GM23338 (cell line): ENCODE results near the gene RPS15. TPM values are rescaled to one million over a fixed set of nuclear protein-coding genes. Genes with fewer than 3 reads are reported as not detected.

Source experiments
- ATAC-seq: fragments of 200-7000 bp; cut with Tn5 transposase; 3 replicates; pipeline ENCODE4 v1.9.1; 2020
- DNase-seq: peaks from one replicate; pipeline ENCODE4 v3.0.0-alpha.2; 2015; ENCODE audit warnings: low spot score
- H2AFZ ChIP-seq: fragments of 200-600 bp; sonication (generic); 2 replicates; pipeline ENCODE4 v1.8.0; 2016; ENCODE audit warnings: antibody characterized with exemption, mild to moderate bottlenecking, moderate library complexity
- H3F3A ChIP-seq: fragments of 200-600 bp; sonication (generic); replicated peaks from 2 replicates; pipeline ENCODE4 v1.8.0; 2017; ENCODE audit warnings: antibody characterized with exemption, mixed run types, low read depth
- H3K27ac ChIP-seq: fragments of 200-600 bp; sonication (generic); 2 replicates; pipeline ENCODE4 v1.6.1; 2016; ENCODE audit warnings: low read depth
- H3K27me3 ChIP-seq: fragments of 200-600 bp; sonication (generic); 2 replicates; pipeline ENCODE4 v1.8.0; 2016; ENCODE audit warnings: mild to moderate bottlenecking, mixed run types, moderate library complexity; ENCODE audit not compliant: insufficient read depth
- H3K36me3 ChIP-seq: fragments of 200-600 bp; sonication (generic); 2 replicates; pipeline ENCODE4 v1.8.0; 2016; ENCODE audit warnings: mild to moderate bottlenecking; ENCODE audit not compliant: insufficient read depth
- H3K4me1 ChIP-seq: fragments of 200-600 bp; sonication (generic); 2 replicates; pipeline ENCODE4 v1.8.0; 2016; ENCODE audit warnings: mild to moderate bottlenecking, moderate library complexity; ENCODE audit not compliant: insufficient read depth
- H3K4me2 ChIP-seq: fragments of 200-600 bp; sonication (generic); 2 replicates; pipeline ENCODE4 v1.7.1; 2017; ENCODE audit warnings: mixed run types
- H3K4me3 ChIP-seq: fragments of 200-600 bp; sonication (generic); 2 replicates; pipeline ENCODE4 v1.6.1; 2016; ENCODE audit warnings: mixed run types
- H3K79me2 ChIP-seq: fragments of 200-600 bp; sonication (generic); replicated peaks from 2 replicates; pipeline ENCODE4 v1.8.0; 2017; ENCODE audit warnings: mild to moderate bottlenecking; ENCODE audit not compliant: insufficient read depth
- H3K9me2 ChIP-seq: fragments of 200-600 bp; sonication (generic); 2 replicates; pipeline ENCODE4 v1.8.0; 2017; ENCODE audit not compliant: insufficient read depth
- H4K20me1 ChIP-seq: fragments of 200-600 bp; sonication (generic); replicated peaks from 2 replicates; pipeline ENCODE4 v1.8.0; 2017; ENCODE audit warnings: mild to moderate bottlenecking; ENCODE audit not compliant: insufficient read depth
- H3K27ac Mint-ChIP-seq: 2 replicates; pipeline ENCODE4 v1.8.0; 2020; ENCODE audit warnings: inconsistent platforms, mild to moderate bottlenecking, moderate library complexity, mixed read lengths
- H3K27me3 Mint-ChIP-seq: 3 replicates; pipeline ENCODE4 v1.8.0; 2022; ENCODE audit warnings: low read depth, mild to moderate bottlenecking, moderate library complexity, mixed read lengths, inconsistent platforms; ENCODE audit not compliant: insufficient read depth, poor library complexity
- H3K36me3 Mint-ChIP-seq: 3 replicates; pipeline ENCODE4 v1.8.0; 2021; ENCODE audit warnings: low read depth, mild to moderate bottlenecking, inconsistent platforms, moderate library complexity, mixed read lengths
- H3K4me1 Mint-ChIP-seq: 3 replicates; pipeline ENCODE4 v1.8.0; 2020; ENCODE audit warnings: mild to moderate bottlenecking, inconsistent platforms, mixed read lengths
- H3K4me3 Mint-ChIP-seq: 3 replicates; pipeline ENCODE4 v1.8.0; 2021; ENCODE audit warnings: moderate library complexity, mild to moderate bottlenecking, inconsistent platforms, mixed read lengths
- H3K9me3 Mint-ChIP-seq: 3 replicates; pipeline ENCODE4 v1.8.0; 2020; ENCODE audit warnings: moderate library complexity, mild to moderate bottlenecking, inconsistent platforms, mixed read lengths
- CREB1 ChIP-seq: fragments of 250-450 bp; sonication (Bioruptor Pico); IDR thresholded peaks from 2 replicates; pipeline ENCODE4 v1.5.0; 2020; ENCODE audit warnings: low read depth, mild to moderate bottlenecking, moderate library complexity
- EZH2 ChIP-seq: fragments of 200-600 bp; sonication (generic); IDR thresholded peaks from one replicate; pipeline ENCODE4 v1.8.0; 2017; ENCODE audit warnings: antibody characterized with exemption, mild to moderate bottlenecking, low read depth; ENCODE audit not compliant: unreplicated experiment
- EZH2phosphoT487 ChIP-seq: fragments of 200-600 bp; sonication (generic); IDR thresholded peaks from one replicate; pipeline ENCODE4 v1.8.1; 2018; ENCODE audit warnings: antibody characterized with exemption; ENCODE audit not compliant: unreplicated experiment
- JUNB ChIP-seq: IDR thresholded peaks from one replicate; pipeline ENCODE4 v1.6.1; 2016; ENCODE audit warnings: antibody characterized with exemption; ENCODE audit not compliant: unreplicated experiment
- NANOG ChIP-seq: IDR thresholded peaks from 2 replicates; pipeline ENCODE4 v1.6.1; 2016; ENCODE audit warnings: antibody characterized with exemption, borderline replicate concordance
- POLR2AphosphoS5 ChIP-seq: IDR thresholded peaks from 2 replicates; pipeline ENCODE4 v1.6.1; 2016; ENCODE audit warnings: antibody characterized with exemption, low read depth
- STAT1 ChIP-seq: IDR thresholded peaks from one replicate; pipeline ENCODE4 v1.6.1; 2016; ENCODE audit warnings: antibody characterized with exemption; ENCODE audit not compliant: unreplicated experiment
- ZNF114 ChIP-seq: fragments of 250-450 bp; sonication (Bioruptor Pico); IDR thresholded peaks from 2 replicates; pipeline ENCODE4 v1.5.0; 2020; ENCODE audit warnings: mild to moderate bottlenecking, moderate library complexity
- ZNF331 ChIP-seq: fragments of 250-450 bp; sonication (Bioruptor Pico); IDR thresholded peaks from 2 replicates; pipeline ENCODE4 v1.5.0; 2020; ENCODE audit warnings: low read depth, mild to moderate bottlenecking, moderate library complexity
- polyA plus RNA-seq: library from polyadenylated mRNA; unstranded; fragments of >200 nt; fragmentation: Nextera tagmentation; extraction: Ambion mirVana; gene quantifications from 2 replicates; pipeline ENCODE4 v1.2.1, GENCODE V29; 2016
- total RNA-seq: library from RNA; depleted of rRNA; stranded (reverse); fragments of >200 nt; shearing (Covaris generic); gene quantifications from 2 replicates; pipeline ENCODE4 v1.2.3, GENCODE V29; 2014
- TF ChIP-seq, protein P1 (sequence below), 2 experiments: fragments of 200-600 bp in 1 of 2; sonication (generic) in 1 of 2; conservative IDR thresholded peaks; 2 replicates each; pipeline versions ENCODE4 v1.5.1 to v1.6.1; 2016 to 2017; ENCODE audit warnings: antibody characterized with exemption in 2 of 2, low read depth in 2 of 2, mild to moderate bottlenecking in 2 of 2, moderate library complexity in 1 of 2
- TF ChIP-seq, protein P2 (sequence below): IDR thresholded peaks from one replicate; pipeline ENCODE4 v1.6.1; 2018; ENCODE audit warnings: antibody characterized with exemption; ENCODE audit not compliant: unreplicated experiment
- TF ChIP-seq, protein P3 (sequence below): IDR thresholded peaks from 2 replicates; pipeline ENCODE4 v1.6.1; 2016; ENCODE audit warnings: antibody characterized with exemption

Gene RPS15
- total and polyA plus RNA-seq, 2 experiments from 2014 or later: 2,953 to 3,861 TPM

DNA sequence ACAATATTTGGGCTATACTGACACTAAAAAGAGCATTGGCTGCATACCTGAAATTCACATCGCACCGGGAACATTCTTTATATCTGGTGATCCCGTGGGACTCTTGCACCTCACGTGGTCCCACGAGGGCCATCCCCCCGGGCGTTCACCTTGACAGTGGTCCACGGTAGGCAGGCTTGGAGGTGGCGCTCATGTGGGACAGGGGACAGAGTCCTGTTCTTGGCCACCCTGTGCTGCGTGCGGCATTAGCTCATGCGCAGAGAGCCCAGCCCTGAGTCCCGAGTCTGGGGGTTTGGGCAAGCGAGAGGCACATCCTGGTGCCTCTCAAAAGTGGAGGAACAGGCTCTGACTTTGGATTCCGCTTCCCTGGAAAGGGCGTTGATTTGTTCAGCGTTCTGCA, 44.4 kb upstream of the RPS15 start (continued):
- TF ChIP-seq NANOG (no peak), CREB1 (no peak), ZNF114 (CRISPR knock-in tag) (no peak)
- TF ChIP-seq, protein P1, sequence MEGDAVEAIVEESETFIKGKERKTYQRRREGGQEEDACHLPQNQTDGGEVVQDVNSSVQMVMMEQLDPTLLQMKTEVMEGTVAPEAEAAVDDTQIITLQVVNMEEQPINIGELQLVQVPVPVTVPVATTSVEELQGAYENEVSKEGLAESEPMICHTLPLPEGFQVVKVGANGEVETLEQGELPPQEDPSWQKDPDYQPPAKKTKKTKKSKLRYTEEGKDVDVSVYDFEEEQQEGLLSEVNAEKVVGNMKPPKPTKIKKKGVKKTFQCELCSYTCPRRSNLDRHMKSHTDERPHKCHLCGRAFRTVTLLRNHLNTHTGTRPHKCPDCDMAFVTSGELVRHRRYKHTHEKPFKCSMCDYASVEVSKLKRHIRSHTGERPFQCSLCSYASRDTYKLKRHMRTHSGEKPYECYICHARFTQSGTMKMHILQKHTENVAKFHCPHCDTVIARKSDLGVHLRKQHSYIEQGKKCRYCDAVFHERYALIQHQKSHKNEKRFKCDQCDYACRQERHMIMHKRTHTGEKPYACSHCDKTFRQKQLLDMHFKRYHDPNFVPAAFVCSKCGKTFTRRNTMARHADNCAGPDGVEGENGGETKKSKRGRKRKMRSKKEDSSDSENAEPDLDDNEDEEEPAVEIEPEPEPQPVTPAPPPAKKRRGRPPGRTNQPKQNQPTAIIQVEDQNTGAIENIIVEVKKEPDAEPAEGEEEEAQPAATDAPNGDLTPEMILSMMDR (conservative IDR thresholded peaks at IDR 0.05; ENCODE audit: low read depth in 2 of 2): no peak

DNA sequence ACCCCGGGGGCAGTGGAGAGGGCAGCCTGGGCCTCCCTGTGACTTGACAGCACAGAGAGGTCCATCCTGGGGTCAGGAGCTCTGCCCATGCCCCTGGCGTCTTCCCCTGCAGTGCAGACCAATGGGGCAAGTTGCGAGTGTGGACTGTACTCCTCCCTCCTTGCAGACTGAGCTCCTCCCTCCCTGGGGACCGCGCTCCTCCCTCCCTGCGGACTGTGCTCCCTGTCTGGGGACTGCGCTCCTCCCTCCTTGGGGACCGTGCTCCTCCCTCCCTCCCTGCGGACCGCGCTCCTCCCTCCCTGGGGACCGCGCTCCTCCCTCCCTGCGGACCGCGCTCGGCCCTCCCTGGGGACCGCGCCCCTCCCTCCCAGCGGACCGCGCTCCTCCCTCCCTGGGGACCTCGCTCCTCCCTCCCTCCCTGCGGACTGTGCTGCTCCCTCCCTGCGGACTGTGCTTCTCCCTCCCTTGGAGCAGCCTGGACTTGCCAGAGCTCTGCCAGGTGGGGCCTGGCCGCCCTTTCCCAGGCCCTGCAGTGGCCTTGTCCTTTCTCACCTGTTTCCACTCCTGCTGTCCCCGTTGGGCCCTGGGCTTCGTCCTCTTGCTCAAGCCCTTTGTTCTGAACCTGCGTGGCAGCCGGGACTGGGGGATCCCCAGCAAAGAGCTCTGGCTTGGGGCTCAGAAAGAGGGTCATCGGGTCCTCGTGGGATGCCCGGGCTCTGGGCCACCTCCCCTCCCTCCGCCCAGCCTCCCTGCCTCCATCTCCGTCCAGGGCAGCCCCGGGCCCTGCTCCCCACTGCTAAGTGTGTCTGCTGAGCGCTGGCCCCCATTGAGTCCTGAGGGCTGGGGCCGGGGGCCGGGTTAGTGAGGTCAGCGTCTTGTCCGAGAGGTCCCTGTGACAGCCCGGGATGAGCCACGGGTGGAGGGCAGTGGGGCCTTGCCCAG, 43.7 kb upstream of the RPS15 start:
- H3K4me1 Mint-ChIP-seq: no peaks in the 10 kb centered on the region
- Histone ChIP-seq H3K27ac (no peak overlapping the region), H3K4me3 (no peak overlapping the region), H3K36me3 (no peaks in the 10 kb centered on the region), H3K79me2 (no peaks in the 10 kb centered on the region), H3K9me2 (no peaks in the 10 kb centered on the region), H3K4me1 (0 out of 2 replicates have a peak, but pooled peaks cover 5% of the 10 kb centered on the region), H4K20me1 (peaks cover 2% of the 10 kb centered on the region; the same call in 1 of the 2 replicates), H2AFZ (no peak overlapping the region), H3K27me3 (no peaks in the 10 kb centered on the region), H3K4me2 (no peak overlapping the region), H3F3A (peaks cover 9% of the 10 kb centered on the region)
- no peaks in the 10 kb centered on the region for H3K9me3 Mint-ChIP-seq
- H3K4me3 Mint-ChIP-seq: no peak overlapping the region
- H3K36me3 Mint-ChIP-seq: peaks cover 19% of the 10 kb centered on the region
- ATAC-seq (peak; percentile 41), DNase-seq (no peak)
- peaks cover 4% of the 10 kb centered on the region for H3K27me3 Mint-ChIP-seq
- H3K27ac Mint-ChIP-seq: no peak overlapping the region
- no peak for TF ChIP-seq ZNF114 (CRISPR knock-in tag)
- TF ChIP-seq, protein P1 (conservative IDR thresholded peaks at IDR 0.05; ENCODE audit: low read depth in 2 of 2): no peak
- no peak for TF ChIP-seq CREB1
- no peak for TF ChIP-seq EZH2
- no peak for TF ChIP-seq NANOG
- no peak for TF ChIP-seq ZNF331
- no peak for TF ChIP-seq JUNB
- TF ChIP-seq STAT1: no peak
- TF ChIP-seq EZH2phosphoT487: no peak
- TF ChIP-seq, protein P2, sequence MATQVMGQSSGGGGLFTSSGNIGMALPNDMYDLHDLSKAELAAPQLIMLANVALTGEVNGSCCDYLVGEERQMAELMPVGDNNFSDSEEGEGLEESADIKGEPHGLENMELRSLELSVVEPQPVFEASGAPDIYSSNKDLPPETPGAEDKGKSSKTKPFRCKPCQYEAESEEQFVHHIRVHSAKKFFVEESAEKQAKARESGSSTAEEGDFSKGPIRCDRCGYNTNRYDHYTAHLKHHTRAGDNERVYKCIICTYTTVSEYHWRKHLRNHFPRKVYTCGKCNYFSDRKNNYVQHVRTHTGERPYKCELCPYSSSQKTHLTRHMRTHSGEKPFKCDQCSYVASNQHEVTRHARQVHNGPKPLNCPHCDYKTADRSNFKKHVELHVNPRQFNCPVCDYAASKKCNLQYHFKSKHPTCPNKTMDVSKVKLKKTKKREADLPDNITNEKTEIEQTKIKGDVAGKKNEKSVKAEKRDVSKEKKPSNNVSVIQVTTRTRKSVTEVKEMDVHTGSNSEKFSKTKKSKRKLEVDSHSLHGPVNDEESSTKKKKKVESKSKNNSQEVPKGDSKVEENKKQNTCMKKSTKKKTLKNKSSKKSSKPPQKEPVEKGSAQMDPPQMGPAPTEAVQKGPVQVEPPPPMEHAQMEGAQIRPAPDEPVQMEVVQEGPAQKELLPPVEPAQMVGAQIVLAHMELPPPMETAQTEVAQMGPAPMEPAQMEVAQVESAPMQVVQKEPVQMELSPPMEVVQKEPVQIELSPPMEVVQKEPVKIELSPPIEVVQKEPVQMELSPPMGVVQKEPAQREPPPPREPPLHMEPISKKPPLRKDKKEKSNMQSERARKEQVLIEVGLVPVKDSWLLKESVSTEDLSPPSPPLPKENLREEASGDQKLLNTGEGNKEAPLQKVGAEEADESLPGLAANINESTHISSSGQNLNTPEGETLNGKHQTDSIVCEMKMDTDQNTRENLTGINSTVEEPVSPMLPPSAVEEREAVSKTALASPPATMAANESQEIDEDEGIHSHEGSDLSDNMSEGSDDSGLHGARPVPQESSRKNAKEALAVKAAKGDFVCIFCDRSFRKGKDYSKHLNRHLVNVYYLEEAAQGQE: no peak
- no peak for TF ChIP-seq POLR2AphosphoS5
- TF ChIP-seq, protein P3, sequence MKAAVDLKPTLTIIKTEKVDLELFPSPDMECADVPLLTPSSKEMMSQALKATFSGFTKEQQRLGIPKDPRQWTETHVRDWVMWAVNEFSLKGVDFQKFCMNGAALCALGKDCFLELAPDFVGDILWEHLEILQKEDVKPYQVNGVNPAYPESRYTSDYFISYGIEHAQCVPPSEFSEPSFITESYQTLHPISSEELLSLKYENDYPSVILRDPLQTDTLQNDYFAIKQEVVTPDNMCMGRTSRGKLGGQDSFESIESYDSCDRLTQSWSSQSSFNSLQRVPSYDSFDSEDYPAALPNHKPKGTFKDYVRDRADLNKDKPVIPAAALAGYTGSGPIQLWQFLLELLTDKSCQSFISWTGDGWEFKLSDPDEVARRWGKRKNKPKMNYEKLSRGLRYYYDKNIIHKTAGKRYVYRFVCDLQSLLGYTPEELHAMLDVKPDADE: no peak
